Fibroblast of villous mesenchyme (primary cell): ENCODE measurements around the gene DRAP1. TPM values are rescaled to one million over a fixed set of nuclear protein-coding genes. Genes with fewer than 3 reads are reported as not detected.

Experiments
- DNase-seq: peaks from one replicate; pipeline ENCODE4 v3.0.0-alpha.2; 2010; ENCODE audit warnings: low read depth
- H3K4me3 ChIP-seq: 2 replicates; pipeline ENCODE4 v1.5.1; 2011; ENCODE audit warnings: low read depth, mild to moderate bottlenecking, low read length
- CTCF ChIP-seq: IDR thresholded peaks from 2 replicates; pipeline ENCODE4 v1.5.1; 2012; ENCODE audit warnings: low read depth, mild to moderate bottlenecking, low read length; ENCODE audit not compliant: insufficient read depth
- total RNA-seq: library from RNA; depleted of rRNA; stranded (reverse); fragments of >200 nt; gene quantifications from 2 replicates; pipeline ENCODE4 v1.2.3, GENCODE V29; 2012

DRAP1 gene
- total RNA-seq, 1 donor: 218 TPM

GRCh38 chr11:65872586-65873317, 46.5 kb upstream of the DRAP1 start, which contains the start of gene EFEMP2:
EFEMP2 (minus strand) TSS chr11:65872800; CDS start chr11:65872354, 446 bp downstream.
- no peak for TF ChIP-seq CTCF
- no peak for DNase-seq
- H3K4me3 ChIP-seq: peak within 1 kb of the TSS; percentile 72

GRCh38 chr11:65873318-65874156, 45.7 kb upstream of the DRAP1 start:
- TF ChIP-seq CTCF: no peak
- DNase-seq: peak; percentile 94
- H3K4me3 ChIP-seq: peak overlapping the region; percentile 72

- H3K4me3 ChIP-seq: no peak within 1 kb of the TSS
- DNase-seq: no peak
- TF ChIP-seq CTCF: no peak
Measured at GRCh38 chr11:65879617-65880016, 39.6 kb upstream of the DRAP1 start, which contains the start of gene CTSW. CTSW (plus strand) TSS chr11:65879837; CDS start chr11:65879855, 18 bp downstream.

- no peak for TF ChIP-seq CTCF
- no peak overlapping the region for H3K4me3 ChIP-seq
- DNase-seq: no peak
Measured at GRCh38 chr11:65880027-65880426, 39.2 kb upstream of the DRAP1 start.

GRCh38 chr11:65880844-65881421, 38.3 kb upstream of the DRAP1 start:
- TF ChIP-seq CTCF: no peak
- no peak for DNase-seq
- no peak overlapping the region for H3K4me3 ChIP-seq

- TF ChIP-seq CTCF: no peak
- no peak overlapping the region for H3K4me3 ChIP-seq
- no peak for DNase-seq
Measured at GRCh38 chr11:65882120-65883057, 36.8 kb upstream of the DRAP1 start.
